Left forelimb (tissue), 1 donor: ENCODE measurements around the gene PIGH.
"Not testable (repeated sequence)": the region's sequence is repeated elsewhere in the genome, so short reads cannot be mapped to it uniquely, and the experiment has no call there.

Experiments
- DNase-seq: peaks from one replicate; pipeline ENCODE4 v3.0.0-alpha.2; 2018; ENCODE audit warnings: low spot score

Gene PIGH

DNA sequence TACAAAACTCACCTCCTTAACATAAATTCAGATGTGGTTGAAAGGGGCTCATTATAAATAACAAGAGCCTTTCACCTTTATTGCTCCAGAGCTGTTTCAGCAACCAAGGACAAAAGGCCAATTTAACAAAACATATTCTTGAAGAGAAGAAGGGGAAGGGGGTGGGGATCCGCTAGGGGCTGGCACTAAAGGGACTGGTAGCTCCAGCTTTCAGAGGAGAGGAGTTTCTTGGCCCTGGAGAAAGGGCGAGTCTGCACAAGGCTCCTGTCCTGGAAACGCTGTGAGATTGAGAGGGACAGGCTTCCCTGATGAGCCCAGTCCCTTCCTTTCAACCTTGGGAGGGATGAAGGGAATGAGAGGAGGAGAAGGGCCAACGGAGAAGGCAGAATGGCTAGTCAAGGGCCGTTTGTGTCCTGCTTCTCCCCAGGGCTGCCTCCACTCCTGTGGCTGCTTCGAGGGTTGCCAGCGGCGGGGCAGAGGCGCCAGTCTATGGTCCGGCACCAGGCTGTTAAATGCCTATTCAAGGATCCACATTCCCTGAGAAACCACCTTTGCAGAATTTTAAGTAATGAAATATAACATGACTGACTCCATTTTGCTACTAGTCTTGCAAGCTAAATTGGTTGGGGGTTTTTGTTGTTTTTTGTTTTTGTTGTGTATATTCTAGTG, 9.7 kb upstream of the PIGH start:
- no peak for DNase-seq

DNA sequence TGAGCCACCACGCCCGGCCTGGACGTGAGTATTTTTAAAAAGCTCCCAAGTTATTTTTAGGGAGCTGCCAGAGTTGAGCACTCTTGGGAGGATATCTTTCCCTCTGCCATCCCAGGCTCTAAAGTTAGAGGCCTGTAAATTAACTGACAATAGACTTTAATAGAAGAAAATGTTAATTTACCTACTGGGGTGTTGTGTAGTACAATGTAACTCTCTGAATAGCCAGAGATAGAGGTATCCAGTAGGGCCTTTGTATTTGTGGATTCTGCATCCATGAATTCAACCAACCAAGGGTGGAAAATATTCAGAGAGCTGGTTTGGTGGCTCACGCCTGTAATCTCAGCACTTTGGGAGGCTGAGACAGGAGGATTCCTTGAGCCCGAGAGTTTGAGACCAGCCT, 7.6 kb upstream of the PIGH start:
- no peak for DNase-seq

DNA sequence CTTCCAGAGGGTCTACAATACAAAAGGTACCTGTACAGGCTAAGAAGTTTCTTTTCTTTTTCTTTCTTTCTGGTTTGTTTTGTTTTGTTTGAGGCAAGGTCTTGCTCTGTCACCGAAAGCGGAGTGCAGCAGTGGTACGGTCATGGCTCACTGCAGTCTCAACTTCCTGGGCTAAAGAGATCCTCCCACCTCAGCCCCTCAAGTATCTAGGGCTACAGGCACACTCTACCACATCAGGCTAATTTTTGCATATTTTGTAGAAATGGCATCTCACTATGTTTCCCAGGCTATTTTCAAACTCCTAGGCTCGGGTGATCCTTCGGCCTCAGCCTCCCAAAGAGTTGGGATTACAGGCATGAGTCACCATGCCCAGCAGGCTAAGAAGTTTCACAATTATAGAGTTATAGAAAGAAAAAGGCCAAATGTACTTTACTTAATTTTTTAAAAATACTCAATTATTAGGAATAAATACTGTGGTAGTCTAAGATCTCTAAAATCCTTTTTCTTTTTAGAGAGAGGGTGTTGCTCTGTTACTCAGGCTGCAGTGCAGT, 3.0 kb upstream of the PIGH start:
- no peak for DNase-seq

DNA sequence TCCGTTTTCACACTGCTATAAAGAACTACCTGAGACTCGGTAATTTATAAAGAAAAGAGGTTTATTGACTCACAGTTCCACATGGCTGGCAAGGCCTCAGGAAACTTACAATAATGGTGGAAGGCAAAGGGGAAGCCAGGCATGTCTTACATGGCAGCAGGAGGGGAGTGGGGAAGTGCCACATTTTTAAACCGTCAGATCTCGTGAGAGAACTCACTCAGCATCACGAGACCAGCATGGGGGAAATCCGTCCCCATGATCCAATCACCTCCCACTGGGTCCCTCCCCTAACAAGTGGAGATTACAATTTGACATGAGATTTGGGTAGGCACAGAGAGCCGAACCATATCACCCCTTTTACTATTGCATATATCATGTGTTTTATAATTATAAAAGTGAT, 2.0 kb upstream of the PIGH start:
- no peak for DNase-seq

DNA sequence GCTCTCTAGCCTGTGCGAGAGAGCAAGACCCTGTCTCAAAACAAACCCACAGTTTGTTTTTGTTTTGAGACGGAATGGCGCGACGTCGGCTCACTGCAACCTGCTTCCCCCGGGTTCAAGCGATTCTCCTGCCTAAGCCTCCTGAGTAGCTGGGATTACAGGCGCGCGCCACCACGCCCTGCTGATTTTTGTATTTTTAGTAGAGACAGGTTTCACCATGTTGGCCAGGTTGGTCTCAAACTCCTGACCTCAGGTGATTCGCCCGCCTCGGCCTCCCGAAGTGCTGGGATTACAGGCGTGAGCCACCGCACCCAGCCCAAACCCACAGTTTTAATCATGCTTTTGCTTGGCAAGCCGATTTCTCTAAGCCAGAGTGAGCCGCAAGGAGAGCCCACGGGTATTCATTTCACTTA, 500 bp upstream of the PIGH start:
- DNase-seq, result not testable (repeated sequence)

DNA sequence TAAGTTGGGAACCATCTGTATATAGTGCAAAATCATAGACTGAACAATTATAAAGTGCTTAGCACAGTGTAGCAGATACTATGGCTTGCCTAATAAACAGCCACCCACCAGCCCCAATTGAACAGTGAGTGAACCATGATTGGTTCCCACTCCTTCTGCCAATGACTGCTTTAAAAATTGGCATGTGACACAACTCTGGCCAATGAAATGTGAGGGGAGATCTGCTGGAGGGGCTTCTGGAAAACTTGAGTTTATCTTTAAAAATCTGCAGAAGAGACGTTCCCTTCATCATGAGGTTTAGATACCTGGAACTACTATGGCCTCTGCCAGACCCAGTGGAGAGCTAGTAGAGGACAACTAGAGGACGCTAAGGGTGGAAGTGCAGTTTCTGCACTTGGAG, 4.7 kb downstream of the PIGH start:
- no peak for DNase-seq

DNA sequence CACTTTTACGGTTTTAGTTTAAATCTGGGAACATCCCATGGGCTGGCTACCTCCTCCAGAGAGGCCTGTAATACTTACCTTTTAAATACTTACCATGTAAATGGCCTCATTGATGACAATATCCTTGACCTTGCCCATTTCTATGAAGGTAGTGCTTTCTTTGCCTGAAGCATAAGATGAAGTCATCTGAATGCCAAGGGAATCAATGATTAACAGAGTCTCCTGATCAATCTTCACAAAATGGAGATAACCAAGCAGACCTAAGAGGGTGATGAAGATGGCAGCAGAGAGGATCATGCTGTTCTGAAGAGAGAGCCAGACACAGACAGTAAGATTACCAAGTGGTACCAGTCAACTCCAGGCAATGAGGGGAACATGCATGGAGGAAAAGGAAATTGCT, 6.4 kb downstream of the PIGH start:
- not testable (repeated sequence) for DNase-seq

DNA sequence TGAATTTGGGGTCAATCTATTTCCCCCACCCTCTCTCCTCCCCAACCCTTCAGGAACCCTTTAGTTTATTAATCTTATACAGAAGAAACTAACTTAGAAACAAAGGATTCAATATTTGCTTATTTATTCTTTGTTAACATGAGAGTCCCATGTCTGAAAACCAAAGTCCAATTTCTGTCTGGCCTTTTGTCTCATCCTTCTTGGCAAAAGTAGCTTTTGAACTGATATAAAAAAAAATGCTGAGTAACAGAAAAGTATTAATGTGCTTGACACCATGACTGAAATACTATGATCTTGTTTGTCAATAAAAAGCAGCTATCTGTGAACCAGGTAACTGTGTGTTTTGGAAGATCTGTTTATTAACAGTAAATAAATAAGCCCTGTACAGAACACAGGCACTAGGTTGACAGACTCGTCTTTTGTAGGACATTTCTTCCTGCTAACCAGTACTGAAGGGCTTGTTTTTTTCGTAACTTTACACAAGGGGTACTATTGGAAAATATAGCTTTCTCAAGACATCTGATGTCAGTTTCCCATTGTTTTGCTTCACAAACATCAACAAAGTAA, 10.8 kb downstream of the PIGH start:
- DNase-seq, result no peak

DNA sequence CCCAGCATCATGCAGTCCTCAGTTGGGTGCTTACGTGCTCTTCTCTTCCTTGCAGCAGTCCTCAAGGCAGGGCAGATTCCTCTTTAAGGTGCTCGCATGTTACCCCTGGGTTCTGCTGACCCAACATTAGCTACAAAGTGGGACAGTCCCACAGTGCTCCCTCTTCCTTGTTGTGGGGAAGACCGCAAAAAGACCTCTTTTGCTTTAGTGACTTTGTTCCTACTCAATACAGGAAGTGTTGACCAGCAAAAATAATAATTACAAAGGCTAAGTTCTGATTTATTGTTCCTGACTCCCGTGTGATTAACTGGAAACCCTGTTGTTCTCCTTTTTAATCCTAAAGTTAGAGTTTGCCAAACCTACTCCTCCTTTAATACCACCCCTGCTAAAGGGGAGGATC, 13.7 kb downstream of the PIGH start:
- DNase-seq, result no peak

DNA sequence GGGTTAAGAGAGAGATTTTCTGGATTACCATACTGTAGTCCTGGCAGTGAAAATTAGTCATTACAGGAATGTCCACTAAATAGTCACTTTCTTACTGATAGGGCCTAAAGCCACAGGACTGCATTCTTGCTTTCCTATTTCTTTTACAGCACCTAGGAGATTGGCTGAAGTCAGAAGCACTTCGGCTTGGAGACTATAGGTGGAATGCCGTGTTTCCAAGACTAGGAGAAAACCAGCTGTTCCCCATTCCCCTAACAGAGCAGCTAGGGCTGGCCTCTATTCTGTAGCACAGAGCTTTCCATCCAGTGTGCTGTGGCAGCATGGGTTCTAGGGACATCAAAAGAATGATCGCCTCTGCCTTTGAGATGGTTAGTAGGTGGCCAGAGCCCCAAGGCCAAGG, 15.1 kb downstream of the PIGH start:
- no peak for DNase-seq

DNA sequence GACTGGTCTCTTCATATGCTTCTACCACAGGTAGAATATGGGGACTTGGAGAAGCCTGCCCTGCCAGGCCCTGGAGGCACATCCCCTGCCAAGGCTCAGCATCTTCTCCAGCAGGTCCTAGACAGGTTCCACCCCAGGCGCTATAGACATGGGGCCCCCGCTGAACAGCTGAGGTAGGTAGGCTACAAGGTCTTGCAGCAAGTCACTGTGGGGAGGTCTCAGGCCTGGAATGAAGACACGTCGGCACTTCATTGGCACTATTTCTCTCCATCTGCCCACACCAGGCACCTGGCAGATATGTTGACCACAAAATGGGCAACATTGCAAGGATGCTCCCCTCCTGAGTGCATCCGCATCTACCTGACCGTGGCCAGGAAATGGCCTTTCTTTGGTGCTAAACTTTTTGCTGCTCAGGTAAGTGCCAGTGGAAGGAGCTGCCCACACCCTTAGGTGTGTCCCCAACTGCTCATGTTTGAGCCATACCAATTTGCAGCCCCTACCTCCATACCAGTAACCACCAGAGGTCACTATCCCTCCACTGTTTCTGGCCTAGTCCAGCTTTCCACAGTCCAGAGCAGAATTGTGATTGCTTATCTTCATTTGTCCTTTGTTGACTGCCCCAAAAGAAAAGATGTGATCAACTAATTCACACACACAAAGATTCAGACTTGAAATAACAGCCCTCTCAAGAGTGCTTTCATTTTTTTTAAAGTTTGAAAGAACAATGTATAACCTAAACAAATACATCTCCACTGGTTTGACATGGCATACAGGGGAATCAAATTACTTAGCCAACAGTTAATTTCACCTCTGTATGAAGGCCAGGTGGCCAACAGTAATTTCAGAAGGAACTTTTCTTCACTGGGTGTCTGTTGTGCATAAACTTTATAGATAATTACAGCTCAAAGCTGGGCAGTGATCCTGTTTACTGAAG, 16.1 kb downstream of the PIGH start:
- no peak for DNase-seq

DNA sequence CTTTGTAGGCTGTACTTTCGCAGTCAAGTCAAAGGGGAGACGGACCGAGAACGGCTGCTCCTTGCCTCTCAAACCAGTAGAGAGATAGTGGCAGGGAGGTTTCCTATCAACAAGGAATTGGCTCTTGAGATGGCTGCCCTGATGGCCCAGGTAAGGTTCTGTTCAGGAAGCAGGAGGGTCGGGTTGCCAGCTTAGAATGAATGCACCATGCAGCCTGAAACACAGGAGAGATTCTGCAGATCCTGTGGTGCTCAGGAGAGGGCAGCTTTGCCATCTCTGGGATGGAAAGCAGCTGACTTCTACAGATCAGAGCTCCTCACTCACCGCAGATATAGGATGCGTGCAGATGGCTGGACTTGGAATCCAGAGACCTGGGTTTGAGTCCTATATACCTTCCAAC, 18.0 kb downstream of the PIGH start:
- no peak for DNase-seq

DNA sequence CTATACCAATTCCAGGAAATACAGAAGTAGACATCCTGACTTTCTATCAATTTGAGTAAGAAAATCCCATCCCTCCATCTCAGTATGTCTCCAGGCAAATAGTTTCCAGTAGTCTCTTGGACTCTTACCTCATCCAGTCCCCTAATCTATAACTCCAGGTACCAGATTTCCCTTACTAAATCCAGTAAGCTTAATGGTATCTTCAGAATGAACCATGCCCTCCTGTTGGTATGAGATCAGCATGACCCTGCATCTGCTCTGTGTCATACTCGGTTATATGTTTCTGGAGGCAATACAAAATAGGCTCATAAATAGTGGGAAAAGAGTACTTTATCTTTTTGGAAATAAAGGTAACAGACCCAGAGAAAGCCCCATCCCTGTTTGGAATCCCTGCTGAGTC, 18.4 kb downstream of the PIGH start:
- no peak for DNase-seq

DNA sequence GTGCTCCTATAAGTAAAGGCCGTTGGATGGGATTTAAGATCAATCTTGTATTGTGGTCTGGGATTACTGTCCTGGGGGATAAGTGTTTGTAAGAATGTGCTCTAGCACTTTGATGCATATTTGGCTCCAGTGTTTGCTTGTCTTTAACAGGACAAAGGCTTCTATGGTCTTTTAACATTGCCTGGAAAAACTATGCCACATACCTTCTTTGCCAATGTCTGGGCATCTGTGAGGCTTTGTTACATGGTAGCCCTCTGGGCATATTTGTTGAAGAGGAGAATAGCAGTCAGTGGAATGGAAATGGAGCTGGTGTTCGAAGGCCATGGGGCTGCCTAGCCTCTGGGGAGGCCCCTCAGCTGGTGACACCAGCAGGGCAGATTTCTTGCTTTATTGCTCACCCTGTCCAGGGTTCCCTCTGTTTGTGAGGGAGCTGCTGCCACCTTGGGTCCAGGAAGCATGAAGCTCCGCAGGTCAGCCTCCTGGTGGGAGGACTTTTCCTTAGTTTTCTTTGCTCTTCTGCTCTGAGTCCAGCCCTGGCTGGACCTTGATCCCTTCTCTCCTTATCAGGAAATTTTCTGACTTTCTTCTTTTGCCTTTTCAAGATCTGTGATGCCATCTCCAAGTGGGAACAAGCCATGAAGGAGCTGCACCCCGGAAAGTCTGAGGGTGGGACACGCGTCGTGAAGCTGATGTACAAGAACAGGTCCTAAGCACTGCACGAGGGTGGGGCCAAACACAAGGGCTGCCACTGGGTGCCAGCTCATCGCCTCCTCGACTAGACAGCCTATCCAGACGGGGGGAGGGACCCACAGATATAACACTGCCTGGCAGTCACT, 19.5 kb downstream of the PIGH start:
- DNase-seq, result no peak

DNA sequence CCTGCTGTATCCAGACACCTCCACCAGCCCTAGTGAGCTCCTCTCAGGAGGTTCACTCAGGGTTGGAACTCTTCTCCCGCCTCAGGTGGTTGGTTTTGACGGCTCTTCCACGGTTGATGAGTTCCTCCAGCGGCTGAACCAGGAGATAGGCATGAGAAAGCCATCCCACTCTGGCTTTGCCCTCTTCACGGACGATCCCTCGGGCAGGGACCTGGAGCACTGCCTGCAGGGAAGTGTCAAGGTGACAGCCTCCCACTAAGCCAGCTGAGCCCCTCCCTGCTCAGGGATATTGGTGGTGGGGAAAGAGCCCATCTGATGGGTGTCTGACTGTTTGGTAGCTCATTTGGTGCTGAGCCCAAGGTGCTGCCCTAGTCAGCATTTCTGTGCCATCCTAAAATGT, 20.4 kb downstream of the PIGH start:
- DNase-seq, result no peak

DNA sequence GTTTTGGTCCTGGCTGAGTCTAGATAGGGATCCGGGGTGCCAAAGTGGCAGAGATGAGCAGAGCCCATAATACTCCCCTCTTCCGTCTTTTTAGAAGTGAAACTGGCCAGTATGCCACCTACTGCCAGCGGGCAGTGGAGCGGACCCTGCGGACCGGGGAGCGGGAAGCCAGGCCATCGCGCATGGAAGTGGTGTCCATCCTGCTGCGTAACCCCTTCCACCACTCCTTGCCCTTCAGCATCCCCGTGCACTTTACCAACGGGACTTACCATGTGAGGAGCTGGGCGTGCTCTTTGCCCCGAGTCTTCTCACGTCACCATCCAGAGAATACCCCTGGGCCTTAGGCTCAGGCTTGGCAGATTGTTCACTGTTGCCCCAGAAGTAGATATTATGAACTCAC, 21.0 kb downstream of the PIGH start:
- DNase-seq, result no peak

DNA sequence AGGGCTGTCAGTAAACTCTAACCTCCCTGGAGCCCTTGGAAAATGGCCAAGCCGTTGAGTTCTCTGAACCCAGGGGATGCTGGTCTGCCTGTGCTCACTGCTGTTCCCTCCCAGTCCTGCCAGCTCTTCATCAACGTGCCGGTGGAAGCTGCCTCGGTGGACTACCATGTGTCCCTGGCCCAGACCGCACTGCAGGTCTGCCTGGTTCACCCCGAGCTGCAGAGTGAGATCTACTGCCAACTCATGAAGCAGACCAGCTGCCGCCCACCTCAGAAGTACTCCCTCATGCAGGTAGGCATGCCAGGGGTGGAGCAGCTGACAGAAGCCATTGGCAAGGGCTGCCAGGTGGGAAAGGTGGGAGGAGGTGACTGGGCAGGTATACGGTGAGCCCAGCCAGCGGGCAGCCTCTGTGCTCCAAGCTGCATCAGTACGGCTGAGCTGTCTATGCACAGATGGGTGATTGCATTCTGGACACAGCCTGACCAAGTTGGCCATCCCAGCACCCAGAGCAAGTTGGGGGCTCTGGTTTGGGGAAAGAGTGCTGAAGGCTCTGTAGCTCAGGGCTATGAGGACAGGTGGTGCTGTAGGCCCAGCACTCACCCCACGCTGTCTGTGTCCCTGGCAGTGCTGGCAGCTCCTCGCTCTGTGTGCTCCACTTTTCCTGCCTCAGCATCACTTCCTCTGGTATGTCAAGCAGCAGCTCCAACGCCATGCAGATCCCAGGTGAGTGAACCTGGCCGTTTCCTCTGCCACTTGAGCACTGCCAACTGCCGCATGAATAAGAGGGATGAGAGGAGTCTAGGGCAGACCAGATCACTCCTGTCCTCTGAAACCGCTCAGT, 21.9 kb downstream of the PIGH start:
- DNase-seq, result peak; percentile 58

DNA sequence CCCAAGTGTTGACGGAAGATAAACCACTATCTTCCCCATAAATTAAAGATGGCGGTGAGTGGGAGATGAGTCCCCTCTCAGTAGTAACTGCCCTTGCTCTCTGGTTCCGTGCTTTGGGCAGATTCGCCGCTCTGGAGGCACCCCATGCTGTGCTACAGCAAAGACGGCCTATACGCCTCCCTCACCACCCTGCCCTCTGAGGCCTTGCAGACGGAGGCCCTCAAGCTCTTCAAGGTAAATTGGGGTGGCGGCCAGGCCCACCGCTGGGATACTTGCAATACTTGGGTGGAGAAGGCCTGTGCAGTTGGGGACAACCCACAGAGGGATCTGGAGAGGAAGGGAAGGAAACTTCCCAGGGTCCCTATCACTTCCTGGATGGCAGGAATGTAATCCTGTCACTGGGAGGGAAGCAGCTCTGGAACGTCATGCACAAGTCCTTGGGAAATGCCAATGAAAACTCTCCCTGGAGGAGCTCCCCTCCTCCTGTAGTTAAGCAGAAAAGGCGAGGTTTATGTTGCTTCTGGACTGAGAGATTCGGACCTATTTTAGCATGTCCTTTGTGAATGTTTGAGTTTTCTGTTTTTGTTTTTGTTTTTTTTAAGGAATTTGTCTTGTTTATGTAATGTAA, 22.8 kb downstream of the PIGH start:
- DNase-seq, result no peak

DNA sequence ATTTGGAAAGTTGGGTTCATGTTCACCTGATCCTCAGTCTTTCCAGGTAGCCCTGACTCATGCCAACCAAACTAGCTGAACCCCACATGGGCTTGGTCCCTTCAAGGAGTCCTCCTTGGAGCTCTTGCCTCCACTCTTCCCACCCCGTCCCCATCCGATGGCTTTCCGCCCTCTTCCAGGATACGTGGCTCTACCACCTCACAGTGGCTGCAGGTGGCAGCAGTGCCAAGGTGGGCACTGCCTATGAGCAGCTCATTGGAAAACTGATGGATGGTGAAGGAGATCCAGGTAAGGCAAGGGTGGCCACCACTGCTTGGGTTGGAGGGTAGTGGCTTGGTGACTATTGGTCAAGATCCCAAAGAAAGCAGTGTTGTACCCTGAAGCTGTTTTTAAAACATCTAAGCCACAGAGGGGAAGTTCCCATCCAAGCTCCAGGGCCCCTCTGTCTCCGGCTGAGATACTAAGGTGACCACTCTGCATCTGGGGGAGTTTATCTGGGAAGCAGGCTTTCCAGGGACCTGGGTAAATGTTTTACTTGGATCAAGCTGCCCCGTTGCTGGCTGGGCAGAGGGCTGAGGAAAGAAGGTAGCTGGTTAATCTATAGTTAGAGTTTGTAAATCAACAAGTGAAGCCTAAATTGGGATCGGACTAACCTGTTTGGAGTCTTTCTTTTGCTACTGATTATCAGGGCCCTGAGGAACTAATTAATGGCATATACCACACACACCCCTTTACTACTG, 23.7 kb downstream of the PIGH start:
- peak; percentile 56 for DNase-seq

DNA sequence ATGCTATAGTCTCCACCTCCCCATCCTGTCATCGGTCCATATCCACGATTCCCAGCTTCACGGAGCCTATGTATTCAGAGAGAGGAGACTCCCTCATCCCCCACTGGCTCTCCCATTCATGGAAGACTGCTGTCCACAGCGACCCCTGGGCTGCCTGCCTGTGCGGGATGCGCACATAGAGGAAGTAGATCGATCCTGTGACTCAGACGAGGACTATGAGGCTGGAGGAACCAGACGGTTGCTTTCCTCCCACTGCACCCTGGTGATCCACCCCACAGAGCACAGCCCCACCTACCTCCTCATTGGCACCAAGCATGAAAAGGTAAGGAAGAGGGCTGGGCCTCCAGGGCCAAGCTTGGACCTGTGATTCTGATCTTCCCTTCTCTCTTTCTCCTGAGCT, 24.4 kb downstream of the PIGH start:
- peak; percentile 42 for DNase-seq
